Ramos (cell line): ENCODE results near the gene SERINC5.
"Not testable (repeated sequence)": the region's sequence is repeated elsewhere in the genome, so short reads cannot be mapped to it uniquely, and the experiment has no call there.

Experiments
- in situ Hi-C: fragments of 300-500 bp; cut with MboI; formaldehyde crosslinking; loops from one replicate; pipeline ENCODE4 v1.14.3; 2022; ENCODE audit warnings: low sequenced_read_pairs; ENCODE audit not compliant: unreplicated experiment

SERINC5 gene

GRCh38 chr5:80255811-80256712 lies at the start of gene SERINC5:
TSS of gene SERINC5 (minus strand) at chr5:80256048. CDS start at chr5:80255922, 126 bp downstream.
- in situ Hi-C loops = no loop called here

- in situ Hi-C loops = no loop called here
Measured at GRCh38 chr5:80302636-80303035, 46.8 kb upstream of the SERINC5 start.

GRCh38 chr5:80301342-80301741 lies 45.5 kb upstream of the SERINC5 start:
- in situ Hi-C loops = not testable (repeated sequence)

DNA sequence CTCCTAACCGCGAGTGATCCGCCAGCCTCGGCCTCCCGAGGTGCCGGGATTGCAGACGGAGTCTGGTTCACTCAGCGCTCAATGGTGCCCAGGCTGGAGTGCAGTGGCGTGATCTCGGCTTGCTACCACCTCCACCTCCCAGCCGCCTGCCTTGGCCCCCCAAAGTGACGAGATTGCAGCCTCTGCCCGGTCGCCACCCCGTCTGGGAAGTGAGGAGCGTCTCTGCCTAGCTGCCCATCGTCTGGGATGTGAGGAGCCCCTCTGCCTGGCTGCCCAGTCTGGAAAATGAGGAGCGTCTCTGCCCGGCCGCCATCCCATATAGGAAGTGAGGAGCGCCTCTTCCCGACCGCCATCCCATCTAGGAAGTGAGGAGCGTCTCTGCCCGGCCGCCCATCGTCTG lies 44.9 kb upstream of the SERINC5 start:
- in situ Hi-C loops = not testable (repeated sequence)

GRCh38 chr5:80300125-80300524 lies 44.3 kb upstream of the SERINC5 start:
- in situ Hi-C loops = no loop called here

DNA sequence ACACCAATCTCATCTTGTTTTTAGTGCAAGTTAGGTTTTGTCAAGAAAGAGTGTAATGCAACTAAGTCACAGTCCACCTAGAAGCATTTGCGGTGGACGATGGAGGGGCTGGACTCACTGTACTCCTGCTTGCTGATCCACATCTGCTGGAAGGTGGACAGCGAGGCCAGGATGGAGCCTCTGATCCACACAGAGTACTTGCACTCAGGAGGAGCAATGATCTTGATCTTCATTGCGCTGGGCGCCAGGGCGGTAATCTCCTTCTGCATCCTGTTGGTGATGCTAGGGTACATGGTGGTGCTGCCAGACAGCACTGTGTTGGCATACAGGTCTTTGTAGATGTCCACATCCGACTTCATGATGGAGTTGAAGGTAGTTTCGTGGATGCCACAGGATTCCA lies 43.8 kb upstream of the SERINC5 start:
- in situ Hi-C loops = loop anchor here (25.0 kb wide), 1 partner anchor 612 kb away; the partner anchor contains the start of gene CMYA5

GRCh38 chr5:80296121-80296520 lies 40.3 kb upstream of the SERINC5 start:
- in situ Hi-C loops = loop anchor here (25.0 kb wide), 1 partner anchor 609 kb away; the partner anchor contains the start of gene CMYA5

- in situ Hi-C loops = loop anchor here (25.0 kb wide), 1 partner anchor 604 kb away; the partner anchor contains the start of gene CMYA5
Measured at GRCh38 chr5:80291761-80292160, 35.9 kb upstream of the SERINC5 start.

GRCh38 chr5:80289320-80289719 lies 33.5 kb upstream of the SERINC5 start:
- in situ Hi-C loops = loop anchor here (25.0 kb wide), 1 partner anchor 602 kb away; the partner anchor contains the start of gene CMYA5

GRCh38 chr5:80288177-80288576 lies 32.3 kb upstream of the SERINC5 start:
- in situ Hi-C loops = loop anchor here (25.0 kb wide), 1 partner anchor 601 kb away; the partner anchor contains the start of gene CMYA5

GRCh38 chr5:80284720-80285119 lies 28.9 kb upstream of the SERINC5 start:
- in situ Hi-C loops = loop anchor here (5.0 to 25.0 kb wide), 2 partner anchors 192 to 597 kb away; partner anchors contain the start of gene CMYA5

- in situ Hi-C loops = loop anchor here (5.0 to 25.0 kb wide), 2 partner anchors 191 to 596 kb away; partner anchors contain the start of gene CMYA5
Measured at GRCh38 chr5:80283360-80283759, 27.5 kb upstream of the SERINC5 start.

DNA sequence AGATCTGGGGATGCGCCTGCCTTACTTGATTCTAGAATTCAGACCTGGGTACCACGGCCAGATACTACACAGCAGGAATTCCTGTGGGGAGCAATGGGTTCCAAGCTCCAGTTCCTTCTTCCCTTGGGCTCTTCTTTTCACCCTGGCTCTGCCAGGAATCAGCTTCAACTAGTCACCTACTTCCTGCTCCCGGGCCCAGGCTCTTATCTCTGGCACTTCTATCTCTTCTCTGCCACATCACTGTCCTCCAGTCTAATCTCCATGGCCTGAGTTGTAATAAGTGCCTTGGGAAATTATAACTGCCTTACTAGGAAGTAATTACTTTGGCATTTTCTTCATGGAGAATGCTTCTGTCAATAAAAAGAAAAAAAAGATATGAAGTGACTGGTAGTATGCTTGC lies 26.2 kb upstream of the SERINC5 start:
- in situ Hi-C loops = loop anchor here (5.0 to 25.0 kb wide), 2 partner anchors 190 to 595 kb away; partner anchors contain the start of gene CMYA5

DNA sequence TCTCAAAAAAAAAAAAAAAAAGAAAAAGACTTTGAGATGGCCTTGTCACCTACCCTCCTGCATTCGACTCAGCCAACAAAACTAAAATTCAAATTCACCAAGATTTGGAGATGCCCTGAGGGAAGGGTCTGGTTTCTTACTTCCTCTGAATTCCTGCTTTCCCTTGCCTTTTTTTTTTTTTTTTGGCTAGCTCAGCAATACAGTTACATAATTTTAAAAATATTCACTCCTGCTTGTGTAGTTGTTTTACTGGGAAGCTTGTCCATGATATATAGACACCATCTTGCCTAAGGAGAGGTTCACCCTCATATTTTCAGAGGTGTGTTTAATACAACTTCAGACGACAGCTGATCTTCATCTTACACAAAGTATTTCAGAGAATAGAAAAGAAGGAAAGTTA lies 21.3 kb upstream of the SERINC5 start:
- in situ Hi-C loops = loop anchor here (25.0 kb wide), 1 partner anchor 590 kb away; the partner anchor contains the start of gene CMYA5

- in situ Hi-C loops = loop anchor here (25.0 kb wide), 1 partner anchor 589 kb away; the partner anchor contains the start of gene CMYA5
Measured at GRCh38 chr5:80276186-80276585, 20.3 kb upstream of the SERINC5 start.

GRCh38 chr5:80275347-80275746 lies 19.5 kb upstream of the SERINC5 start:
- in situ Hi-C loops = loop anchor here (25.0 kb wide), 1 partner anchor 588 kb away; the partner anchor contains the start of gene CMYA5

- in situ Hi-C loops = not testable (repeated sequence)
Measured at GRCh38 chr5:80270543-80270942, 14.7 kb upstream of the SERINC5 start.

DNA sequence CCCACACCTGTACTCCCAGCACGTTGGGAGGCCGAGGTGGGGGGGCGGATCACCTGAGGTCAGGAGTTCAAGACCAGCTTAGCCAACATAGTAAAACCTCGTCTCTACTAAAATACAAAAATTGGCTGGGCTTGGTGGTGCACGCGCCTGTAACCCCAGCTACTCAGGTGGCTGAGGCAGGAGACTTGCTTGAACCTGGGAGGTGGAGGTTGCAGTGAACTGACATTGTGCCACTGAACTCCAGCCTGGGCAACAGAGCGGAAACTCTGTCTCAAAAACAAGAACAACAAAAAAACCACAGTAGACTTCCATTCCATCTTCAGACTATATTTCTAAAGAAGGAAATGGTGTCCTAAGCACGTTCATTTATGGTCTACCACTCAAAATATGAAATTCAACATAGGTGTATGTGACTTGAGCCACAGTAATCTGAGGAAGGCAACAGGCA lies 14.2 kb upstream of the SERINC5 start:
- in situ Hi-C loops = no loop called here

GRCh38 chr5:80268916-80269315 lies 13.1 kb upstream of the SERINC5 start:
- in situ Hi-C loops = no loop called here

DNA sequence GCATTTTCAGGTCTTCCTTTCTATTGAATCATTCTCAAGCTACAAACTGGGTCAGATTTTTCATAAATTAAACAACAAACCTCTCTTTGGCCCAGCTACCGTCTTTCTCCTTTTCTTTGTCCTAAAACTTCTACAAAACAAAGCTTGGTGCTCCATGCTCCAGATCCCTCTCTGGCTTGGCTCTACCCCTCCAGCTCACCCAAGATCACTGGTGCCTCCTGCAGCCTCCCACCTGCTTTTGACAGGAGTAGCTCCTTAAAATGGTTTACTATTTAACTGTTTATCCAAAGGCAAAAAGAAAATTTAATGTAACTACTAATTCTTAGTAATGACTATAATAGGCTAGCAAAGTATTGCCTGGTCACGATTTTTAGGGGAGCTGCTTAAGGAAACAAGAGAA lies 10.7 kb upstream of the SERINC5 start:
- in situ Hi-C loops = no loop called here

GRCh38 chr5:80260461-80260860 lies 4.6 kb upstream of the SERINC5 start:
- in situ Hi-C loops = no loop called here
